ENCODE results near the gene NPIPB5.
"Not testable (repeated sequence)": the region's sequence is repeated elsewhere in the genome, so short reads cannot be mapped to it uniquely, and the experiment has no call there.

NPIPB5 gene

DNA sequence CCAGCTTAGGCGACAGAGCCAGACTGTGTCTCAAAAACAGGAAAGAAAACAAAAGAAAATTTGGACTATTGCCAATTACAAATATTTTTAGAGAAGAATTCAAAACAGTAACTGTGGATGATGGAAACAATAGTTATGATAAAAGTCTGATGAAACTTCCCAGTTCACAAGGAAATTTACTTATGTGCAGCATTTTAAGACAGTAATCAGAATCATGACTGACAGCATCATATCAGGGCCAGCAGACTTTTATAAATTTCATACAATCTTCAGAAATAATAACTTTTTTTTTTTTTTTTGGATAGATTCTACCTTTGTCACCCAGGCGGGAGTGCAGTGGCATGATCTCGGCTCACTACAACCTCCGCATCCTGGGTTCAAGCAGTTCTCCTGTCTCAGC, at the start of gene NPIPB5:
TSS of gene NPIPB5 (plus strand) at position 301 of the 400 bp plus-strand sequence. CDS start 2,911 bp downstream, outside the sequence.
- DNase-seq (ENCODE audit: low read depth, low spot score) = not testable (repeated sequence)

DNA sequence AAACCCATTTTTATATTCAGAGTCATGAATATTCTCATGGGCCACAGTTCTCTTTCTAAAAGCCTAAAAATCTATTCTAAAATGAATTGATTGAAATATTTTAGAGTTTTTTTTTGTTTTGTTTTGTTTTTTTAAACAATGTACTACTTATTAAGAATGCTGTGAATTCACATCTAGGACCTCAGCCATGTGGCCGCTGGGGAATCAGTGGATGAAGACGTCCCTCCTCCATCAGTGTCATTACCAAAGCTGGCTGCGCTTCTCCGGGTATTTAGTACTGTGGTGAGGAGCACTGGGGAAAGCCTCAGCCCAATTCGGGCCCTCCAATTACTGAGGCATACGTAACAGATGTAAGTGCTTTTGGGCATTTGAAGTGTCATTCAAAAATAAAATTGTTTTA, 41.8 kb upstream of the NPIPB5 start:
- DNase-seq (ENCODE audit: low read depth, low spot score) = not testable (repeated sequence)

DNA sequence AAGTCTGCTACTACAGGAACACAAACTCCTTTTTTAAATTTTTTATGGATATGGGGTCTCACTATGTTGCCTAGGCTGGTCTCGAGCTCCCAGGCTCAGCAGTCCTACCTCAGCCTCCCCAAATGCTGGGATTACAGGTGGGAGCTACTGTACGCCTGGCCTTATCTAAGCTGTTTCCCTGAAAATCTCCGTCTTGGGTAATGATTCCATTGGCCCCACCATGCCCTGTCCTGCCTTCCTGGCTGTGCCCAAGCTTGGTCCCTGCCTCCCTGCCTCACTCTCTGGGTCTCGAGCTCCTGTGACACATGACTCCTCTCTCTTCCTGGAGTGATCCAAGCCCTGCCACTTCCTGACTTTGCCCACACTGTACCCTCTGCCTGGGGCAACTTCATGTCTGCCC, 27.3 kb downstream of the NPIPB5 start:
- not testable (repeated sequence) for DNase-seq (ENCODE audit: low read depth, low spot score)

DNA sequence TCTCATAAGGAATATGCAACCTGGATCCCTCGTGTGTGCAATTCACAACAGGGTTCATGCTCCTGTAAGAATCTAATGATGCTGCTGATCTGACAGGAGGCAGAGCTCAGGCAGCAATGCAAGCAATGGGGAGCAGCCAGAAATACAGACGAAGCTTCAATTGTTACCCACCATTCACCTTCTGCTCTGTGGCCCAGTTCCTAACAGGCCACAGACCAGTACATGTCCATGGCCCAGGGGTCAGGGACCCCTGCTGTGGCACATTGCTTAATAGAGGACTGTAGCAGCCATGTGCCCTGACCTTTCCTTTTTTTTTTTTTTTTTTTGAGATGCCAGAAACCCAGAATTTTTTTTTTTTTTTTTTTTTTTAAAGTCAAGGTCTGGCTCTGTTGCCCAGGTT, 34.1 kb downstream of the NPIPB5 start:
- DNase-seq (ENCODE audit: low read depth, low spot score) = not testable (repeated sequence)

DNA sequence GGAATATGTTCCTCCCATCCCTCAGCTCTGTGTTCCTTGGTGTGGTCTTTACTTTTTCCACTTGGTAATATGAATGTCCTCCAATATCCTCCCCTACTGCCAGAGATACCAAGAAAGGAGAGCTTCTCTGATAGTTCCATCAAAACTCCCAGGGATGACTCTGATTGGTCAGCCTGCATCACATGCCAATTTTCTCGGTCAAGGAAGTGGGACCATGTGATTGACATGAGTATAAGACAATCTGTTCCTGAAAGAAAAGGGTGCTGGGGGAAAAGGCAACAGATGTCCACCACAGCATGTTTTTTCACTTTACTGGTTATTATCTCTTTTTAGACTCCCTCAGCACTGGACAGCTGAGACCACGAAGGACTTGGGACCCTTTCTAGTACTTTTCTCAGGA, 35.9 kb downstream of the NPIPB5 start:
- DNase-seq (ENCODE audit: low read depth, low spot score) = not testable (repeated sequence)

DNA sequence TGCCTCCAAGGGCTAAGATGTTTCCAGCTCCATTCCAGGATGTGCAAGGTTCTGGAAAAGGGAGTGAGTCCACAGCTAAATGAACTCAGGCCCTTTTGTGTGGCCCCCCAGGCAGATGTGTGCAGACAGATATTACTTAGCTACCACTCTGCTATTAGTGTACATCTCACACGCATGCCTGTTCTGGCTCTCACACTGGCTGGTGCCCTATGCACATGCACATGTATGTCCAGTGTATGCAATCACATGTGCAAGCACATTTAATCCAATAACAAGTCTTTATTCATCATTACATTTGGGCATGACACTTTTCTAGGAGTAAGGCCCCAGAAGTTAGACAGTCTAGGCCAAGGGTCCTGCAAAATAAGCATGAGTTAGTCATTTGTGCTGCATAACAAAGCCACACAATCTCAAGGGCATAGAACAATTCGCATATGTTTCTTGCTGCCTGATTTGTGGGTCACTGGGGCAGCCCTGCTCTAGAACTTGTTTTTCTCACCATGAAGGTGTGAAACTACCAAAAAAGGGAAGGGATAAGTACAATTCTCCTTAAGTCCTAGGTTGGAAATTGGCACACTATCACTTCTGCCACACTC, 36.6 kb downstream of the NPIPB5 start:
- DNase-seq (ENCODE audit: low read depth, low spot score) = not testable (repeated sequence)

DNA sequence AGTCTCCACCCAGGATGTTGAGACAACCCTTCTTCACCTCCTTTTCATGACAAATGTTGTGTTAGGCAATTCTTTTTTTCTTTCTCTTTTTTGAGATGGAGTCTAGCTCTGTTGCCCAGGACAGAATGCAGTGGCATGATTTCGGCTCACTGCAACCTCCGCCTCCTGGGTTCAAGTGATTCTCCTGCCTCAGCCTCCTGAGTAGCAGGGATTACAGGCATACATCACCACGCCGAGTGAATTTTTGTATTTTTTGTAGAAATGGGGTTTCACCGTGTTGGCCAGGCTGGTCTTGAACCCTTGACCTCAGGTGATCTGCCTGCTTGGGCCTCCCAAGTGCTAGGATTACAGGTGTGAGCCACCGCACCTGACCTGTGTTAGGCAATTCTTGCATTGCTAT, 39.2 kb downstream of the NPIPB5 start:
- DNase-seq (ENCODE audit: low read depth, low spot score) = not testable (repeated sequence)

DNA sequence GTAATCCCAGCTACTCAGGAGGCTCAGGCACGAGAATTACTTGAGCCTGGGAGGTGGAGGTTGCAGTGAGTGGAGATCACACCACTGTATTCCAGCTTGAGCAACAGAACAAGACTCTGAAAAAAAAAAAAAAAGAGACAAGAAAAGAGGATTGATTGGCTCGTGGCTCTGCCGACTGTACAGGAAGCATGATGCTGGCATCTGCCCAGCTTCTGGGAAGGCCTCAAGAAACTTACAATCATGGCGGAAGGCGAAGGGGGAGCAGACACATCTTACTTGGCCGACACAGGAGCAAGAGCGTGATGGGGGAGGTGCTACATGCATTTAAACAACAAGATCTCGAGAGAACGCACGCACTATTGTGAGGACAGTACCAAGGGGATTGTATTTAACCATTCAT, 40.5 kb downstream of the NPIPB5 start:
- DNase-seq (ENCODE audit: low read depth, low spot score) = not testable (repeated sequence)

DNA sequence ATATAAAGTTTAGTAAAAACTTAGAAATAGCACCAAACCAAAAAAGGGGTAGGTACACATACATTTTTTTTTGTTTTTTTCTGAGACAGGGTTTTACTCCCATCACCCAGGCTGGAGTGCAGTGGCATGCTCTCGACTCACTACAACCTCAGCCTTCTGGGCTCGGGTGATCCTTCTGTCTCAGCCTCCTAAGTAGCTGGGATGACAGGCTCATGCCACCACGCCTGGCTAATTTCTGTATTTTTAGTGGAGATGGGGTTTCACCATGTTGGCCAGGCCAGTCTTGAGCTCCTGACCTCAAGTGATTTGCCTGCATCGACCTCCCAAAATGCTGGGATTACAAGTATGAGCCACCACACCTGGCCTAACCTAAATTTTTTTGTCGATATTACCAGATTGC, 41.0 kb downstream of the NPIPB5 start:
- DNase-seq (ENCODE audit: low read depth, low spot score) = not testable (repeated sequence)

DNA sequence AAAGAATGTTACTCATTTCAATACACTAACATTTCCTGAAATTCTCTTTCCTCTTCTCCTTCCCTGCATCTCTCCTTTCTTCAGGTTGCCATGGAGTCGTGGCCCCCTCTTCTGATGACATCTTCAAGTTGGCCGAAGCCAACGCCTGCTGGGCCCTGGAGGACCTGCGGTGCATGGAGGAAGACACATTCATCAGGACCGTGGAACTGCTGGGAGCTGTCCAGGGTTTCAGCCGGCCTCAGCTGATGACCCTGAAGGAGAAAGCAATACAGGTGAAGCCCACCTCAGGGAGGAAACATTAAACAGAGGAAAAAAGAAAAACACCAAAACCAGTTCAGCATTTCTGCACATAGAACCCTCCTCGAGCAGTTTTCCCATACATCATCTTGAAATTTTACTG, 46.1 kb downstream of the NPIPB5 start:
- DNase-seq (ENCODE audit: low read depth, low spot score) = not testable (repeated sequence)
